ENCODE results near the gene SESN1. TPM values are rescaled to one million over a fixed set of nuclear protein-coding genes. Genes with fewer than 3 reads are reported as not detected.

Gene SESN1
- total and polyA plus RNA-seq, 9 of the 15 experiments (the other 6 are each of a cell fraction or from before 2014, with no cell fraction given): 3.1 to 13.0 (median 7.4) TPM

GRCh38 chr6:109083657-109084056, 11.0 kb downstream of the SESN1 start:
- in situ Hi-C loops (cut with MboI) (no loop called here), intact Hi-C loops (cut with micrococcal nuclease) (no loop called here)
- H3K9me3 ChIP-seq (replicated peaks; ENCODE audit: control insufficient read depth, insufficient read depth, low read depth, low read length): no peaks in the 10 kb centered on the region
- H3K36me3 ChIP-seq (ENCODE audit: control insufficient read depth, insufficient read depth, low read length): no peaks in the 10 kb centered on the region
- no peaks in the 10 kb centered on the region for H3K9me1 ChIP-seq (ENCODE audit: control insufficient read depth, insufficient read depth, low read length)
- no TSS peak for BruUV-seq (replicated peaks)
- CTCF ChIA-PET (ENCODE audit: low intra/inter-chr PET ratio): no interaction called here
- no peaks in the 10 kb centered on the region for H3K27me3 ChIP-seq (ENCODE audit: control insufficient read depth in 2 of 2, insufficient read depth in 2 of 2, low read length in 2 of 2)
- H3K9ac ChIP-seq (ENCODE audit: insufficient read depth in 1 of 2, low read depth in 2 of 2, low read length in 2 of 2): no peak overlapping the region
- FAIRE-seq (no peak), ATAC-seq (no peak), DNase-seq (ENCODE audit: extremely low read depth in 1 of 4, low spot score in 3 of 4) (no peak)
- no peaks in the 10 kb centered on the region for H3K79me2 ChIP-seq (ENCODE audit: control insufficient read depth, insufficient read depth, low read length)
- POLR2A ChIA-PET: no interaction called here
- no peaks in the 10 kb centered on the region for H4K20me1 ChIP-seq (replicated peaks; ENCODE audit: control insufficient read depth, insufficient read depth, low read length)
- no peak overlapping the region for H2AFZ ChIP-seq (ENCODE audit: low read depth, low read length)
- H3K4me1 ChIP-seq (replicated peaks in 1 of 2; ENCODE audit: control insufficient read depth in 2 of 2, insufficient read depth in 2 of 2, low read length in 2 of 2): no peaks in the 10 kb centered on the region; a peak in 1 of 5 replicates
- no peak overlapping the region for H3K27ac ChIP-seq (ENCODE audit: extremely low read depth, low read depth, low read length)
- H3K4me3 ChIP-seq: no peak overlapping the region
- WGBS (ENCODE audit: insufficient coverage, low coverage, missing lambda C conversion rate): 46% methylated on average over 1 of the region's 1 CpG
- no peak overlapping the region for H3K4me2 ChIP-seq (ENCODE audit: insufficient read depth, low read length)
- TF ChIP-seq ARID2 (IDR thresholded peaks at IDR 0.05) (no peak), ARHGAP35 (IDR thresholded peaks at IDR 0.05; ENCODE audit: partially characterized antibody) (no peak), MCM7 (IDR thresholded peaks at IDR 0.05) (no peak), SPI1 (IDR thresholded peaks at IDR 0.05; ENCODE audit: borderline replicate concordance, low read depth, low read length) (no peak), FOS (IDR thresholded peaks at IDR 0.05; ENCODE audit: extremely low read depth, insufficient read length) (no peak), CTBP1 (IDR thresholded peaks at IDR 0.05; ENCODE audit: borderline replicate concordance) (no peak), PHF20 (IDR thresholded peaks at IDR 0.05; ENCODE audit: partially characterized antibody) (no peak), ZKSCAN3 (CRISPR knock-in tag; IDR thresholded peaks at IDR 0.05) (no peak), DPF2 (IDR thresholded peaks at IDR 0.05) (no peak), ATF6 (CRISPR knock-in tag; IDR thresholded peaks at IDR 0.05) (no peak), ELF2 (CRISPR knock-in tag; IDR thresholded peaks at IDR 0.05) (no peak), CHD7 (IDR thresholded peaks at IDR 0.05; ENCODE audit: low read depth, low read length) (no peak), U2AF2 (optimal IDR thresholded peaks at IDR 0.05; ENCODE audit: low read depth, low read length) (no peak)
